ENCODE results near the gene COL4A6. TPM values are rescaled to one million over a fixed set of nuclear protein-coding genes. Genes with fewer than 3 reads are reported as not detected.

COL4A6 gene
- total RNA-seq, 2 experiments from 2014 or later: not detected

- H3K4me1 Mint-ChIP-seq (ENCODE audit: low read depth): no peaks in the 10 kb centered on the region
- no peak overlapping the region for H3K4me3 Mint-ChIP-seq
- ATAC-seq: no peak
- no peaks in the 10 kb centered on the region for H3K9me3 Mint-ChIP-seq
- no peak overlapping the region for H3K27ac Mint-ChIP-seq
- ChIA-PET CTCF (no interaction called here), POLR2A (no interaction called here)
- H3K36me3 Mint-ChIP-seq (ENCODE audit: low read depth): no peaks in the 10 kb centered on the region
- intact Hi-C loops (cut with micrococcal nuclease): no loop called here
- DNase-seq: no peak
- TF ChIP-seq CTCF (IDR thresholded peaks at IDR 0.05): no peak
- H3K27me3 Mint-ChIP-seq: peaks cover 2% of the 10 kb centered on the region
These were observed 76.9 kb downstream of the COL4A6 start for GRCh38 chrX:108361316-108361715.

GRCh38 chrX:108359806-108360602 lies 78.2 kb downstream of the COL4A6 start:
- no peak for TF ChIP-seq CTCF (IDR thresholded peaks at IDR 0.05)
- Mint-ChIP-seq H3K4me1 (ENCODE audit: low read depth) (no peaks in the 10 kb centered on the region), H3K9me3 (no peaks in the 10 kb centered on the region), H3K36me3 (ENCODE audit: low read depth) (no peaks in the 10 kb centered on the region), H3K27ac (no peak overlapping the region), H3K4me3 (no peak overlapping the region), H3K27me3 (peaks cover 2% of the 10 kb centered on the region)
- ATAC-seq (no peak), DNase-seq (no peak)
- ChIA-PET CTCF (no interaction called here), POLR2A (no interaction called here)
- intact Hi-C loops (cut with micrococcal nuclease): no loop called here

- ChIA-PET CTCF (no interaction called here), POLR2A (no interaction called here)
- Mint-ChIP-seq H3K4me1 (ENCODE audit: low read depth) (no peaks in the 10 kb centered on the region), H3K9me3 (no peaks in the 10 kb centered on the region), H3K27ac (no peak overlapping the region), H3K36me3 (ENCODE audit: low read depth) (no peaks in the 10 kb centered on the region), H3K4me3 (no peak overlapping the region), H3K27me3 (peaks cover 2% of the 10 kb centered on the region)
- intact Hi-C loops (cut with micrococcal nuclease): no loop called here
- ATAC-seq: no peak
- no peak for DNase-seq
- TF ChIP-seq CTCF (IDR thresholded peaks at IDR 0.05): no peak
These were observed 84.8 kb downstream of the COL4A6 start for GRCh38 chrX:108353452-108353851.

- CTCF ChIA-PET: no interaction called here
- H3K36me3 Mint-ChIP-seq (ENCODE audit: low read depth): no peaks in the 10 kb centered on the region
- intact Hi-C loops (cut with micrococcal nuclease): no loop called here
- no peaks in the 10 kb centered on the region for H3K4me1 Mint-ChIP-seq (ENCODE audit: low read depth)
- H3K27me3 Mint-ChIP-seq: no peaks in the 10 kb centered on the region
- POLR2A ChIA-PET: no interaction called here
- H3K4me3 Mint-ChIP-seq: no peak overlapping the region
- H3K9me3 Mint-ChIP-seq: no peaks in the 10 kb centered on the region
- no peak for TF ChIP-seq CTCF (IDR thresholded peaks at IDR 0.05)
- DNase-seq: no peak
- H3K27ac Mint-ChIP-seq: no peak overlapping the region
- no peak for ATAC-seq
These were observed 89.0 kb downstream of the COL4A6 start for GRCh38 chrX:108349210-108349609.

GRCh38 chrX:108348525-108348924 lies 89.7 kb downstream of the COL4A6 start:
- no peak for DNase-seq
- no peaks in the 10 kb centered on the region for H3K27me3 Mint-ChIP-seq
- no peak for ATAC-seq
- no peak overlapping the region for H3K4me3 Mint-ChIP-seq
- no peaks in the 10 kb centered on the region for H3K9me3 Mint-ChIP-seq
- intact Hi-C loops (cut with micrococcal nuclease): no loop called here
- no peak for TF ChIP-seq CTCF (IDR thresholded peaks at IDR 0.05)
- no peaks in the 10 kb centered on the region for H3K36me3 Mint-ChIP-seq (ENCODE audit: low read depth)
- no peaks in the 10 kb centered on the region for H3K4me1 Mint-ChIP-seq (ENCODE audit: low read depth)
- no peak overlapping the region for H3K27ac Mint-ChIP-seq
- CTCF ChIA-PET: no interaction called here
- POLR2A ChIA-PET: no interaction called here

All from activated CD8-positive, alpha-beta T cell treated with anti-CD3 and anti-CD28 coated beads for 36 hours (primary cell).